WTC11 (cell line): ENCODE results near the gene FSD1. TPM values are rescaled to one million over a fixed set of nuclear protein-coding genes. Genes with fewer than 3 reads are reported as not detected.

Source experiments
- ATAC-seq: fragments of 200-7000 bp; cut with Tn5 transposase; 2 replicates; pipeline ENCODE4 v1.10.0; 2021; ENCODE audit warnings: mild to moderate bottlenecking, moderate library complexity
- CTCF ChIA-PET: fragments of 300-600 bp; sonication (Branson Sonifier 250); formaldehyde crosslinking; loops from one replicate; lab custom pipeline; 2021; ENCODE audit warnings: antibody characterized with exemption; lab: Charles Lee
- POLR2A ChIA-PET: fragments of 350-600 bp; sonication (Branson Sonifier 250); formaldehyde crosslinking; loops from one replicate; lab custom pipeline; 2021; ENCODE audit warnings: antibody characterized with exemption; lab: Charles Lee
- DNase-seq: peaks from one replicate; pipeline ENCODE4 v3.0.0; 2021; ENCODE audit warnings: low spot score
- H3K27ac Mint-ChIP-seq: 2 replicates; pipeline ENCODE4 v1.8.0; 2021; ENCODE audit warnings: mixed read lengths
- H3K27me3 Mint-ChIP-seq: 2 replicates; pipeline ENCODE4 v1.8.0; 2021; ENCODE audit warnings: low read depth, mild to moderate bottlenecking, moderate library complexity, mixed read lengths
- H3K36me3 Mint-ChIP-seq: 2 replicates; pipeline ENCODE4 v1.8.0; 2021; ENCODE audit warnings: mixed read lengths
- H3K4me1 Mint-ChIP-seq: 2 replicates; pipeline ENCODE4 v1.8.0; 2022; ENCODE audit warnings: mixed read lengths
- H3K4me3 Mint-ChIP-seq: 2 replicates; pipeline ENCODE4 v1.8.0; 2021; ENCODE audit warnings: mild to moderate bottlenecking, moderate library complexity, mixed read lengths
- H3K9me3 Mint-ChIP-seq: 2 replicates; pipeline ENCODE4 v1.8.0; 2021; ENCODE audit warnings: mixed read lengths
- ATF1 ChIP-seq: sonication (generic); formaldehyde crosslinking; IDR thresholded peaks from 2 replicates; pipeline ENCODE4 v1.8.1; 2023; ENCODE audit warnings: mild to moderate bottlenecking, moderate library complexity, missing genetic modification reagents
- CREM ChIP-seq: sonication (generic); formaldehyde crosslinking; IDR thresholded peaks from 2 replicates; pipeline ENCODE4 v1.8.1; 2022; ENCODE audit warnings: mild to moderate bottlenecking, missing genetic modification reagents, moderate library complexity
- CTCF ChIP-seq: fragments of 200-600 bp; IDR thresholded peaks from 2 replicates; pipeline ENCODE4 v1.8.0; 2022; ENCODE audit warnings: antibody characterized with exemption
- ERG ChIP-seq: fragments of 250-450 bp; sonication (Bioruptor Pico); IDR thresholded peaks from 2 replicates; pipeline ENCODE4 v1.8.0; 2021; ENCODE audit warnings: mild to moderate bottlenecking
- JUN ChIP-seq: sonication (generic); formaldehyde crosslinking; IDR thresholded peaks from 2 replicates; pipeline ENCODE4 v1.8.0; 2023; ENCODE audit warnings: mild to moderate bottlenecking, missing genetic modification reagents
- SMAD3 ChIP-seq: sonication (generic); formaldehyde crosslinking; IDR thresholded peaks from 2 replicates; pipeline ENCODE4 v1.8.0; 2022; ENCODE audit warnings: missing genetic modification reagents, mild to moderate bottlenecking, borderline replicate concordance
- TEAD4 ChIP-seq: sonication (generic); formaldehyde crosslinking; IDR thresholded peaks from 2 replicates; pipeline ENCODE4 v1.8.0; 2022; ENCODE audit warnings: mild to moderate bottlenecking, missing genetic modification reagents
- ZNF121 ChIP-seq: sonication (generic); formaldehyde crosslinking; IDR thresholded peaks from 2 replicates; pipeline ENCODE4 v1.8.0; 2023; ENCODE audit warnings: missing genetic modification reagents
- ZNF138 ChIP-seq: sonication (generic); formaldehyde crosslinking; conservative IDR thresholded peaks from 2 replicates; pipeline ENCODE4 v1.8.1; 2022; ENCODE audit warnings: mild to moderate bottlenecking, moderate library complexity, missing genetic modification reagents
- ZNF232 ChIP-seq: sonication (generic); formaldehyde crosslinking; IDR thresholded peaks from 2 replicates; pipeline ENCODE4 v1.8.0; 2022; ENCODE audit warnings: mild to moderate bottlenecking, missing genetic modification reagents
- ZNF416 ChIP-seq: fragments of 250-450 bp; sonication (Bioruptor Pico); IDR thresholded peaks from 2 replicates; pipeline ENCODE4 v1.9.0; 2021; ENCODE audit warnings: mild to moderate bottlenecking, inconsistent platforms
- ZNF423 ChIP-seq: fragments of 250-450 bp; sonication (Bioruptor Pico); IDR thresholded peaks from 2 replicates; pipeline ENCODE4 v2.1.2; 2022; ENCODE audit warnings: mild to moderate bottlenecking, moderate library complexity
- total RNA-seq: library from RNA; stranded (reverse); gene quantifications from 3 replicates; pipeline ENCODE4 v1.2.3, GENCODE V29; 2021
- TF ChIP-seq, protein P1 (sequence below): sonication (generic); formaldehyde crosslinking; IDR thresholded peaks from 2 replicates; pipeline ENCODE4 v1.8.1; 2023; ENCODE audit warnings: mild to moderate bottlenecking, missing genetic modification reagents, borderline replicate concordance
- TF ChIP-seq, protein P2 (sequence below): sonication (generic); formaldehyde crosslinking; conservative IDR thresholded peaks from 2 replicates; pipeline ENCODE4 v1.8.1; 2023; ENCODE audit warnings: mild to moderate bottlenecking, low read depth, missing genetic modification reagents, moderate library complexity
- TF ChIP-seq, protein P3 (sequence below): sonication (generic); formaldehyde crosslinking; IDR thresholded peaks from 2 replicates; pipeline ENCODE4 v1.8.1; 2022; ENCODE audit warnings: missing genetic modification reagents, borderline replicate concordance
- TF ChIP-seq, protein P4 (sequence below): sonication (generic); formaldehyde crosslinking; IDR thresholded peaks from 2 replicates; pipeline ENCODE4 v1.8.0; 2022; ENCODE audit warnings: missing genetic modification reagents
- TF ChIP-seq, protein P5 (sequence below): fragments of 250-450 bp; sonication (Bioruptor Pico); IDR thresholded peaks from 2 replicates; pipeline ENCODE4 v2.1.2; 2022; ENCODE audit warnings: mild to moderate bottlenecking, moderate library complexity

Gene FSD1
- total RNA-seq, 1 experiment from 2014 or later = 61.3 TPM

DNA sequence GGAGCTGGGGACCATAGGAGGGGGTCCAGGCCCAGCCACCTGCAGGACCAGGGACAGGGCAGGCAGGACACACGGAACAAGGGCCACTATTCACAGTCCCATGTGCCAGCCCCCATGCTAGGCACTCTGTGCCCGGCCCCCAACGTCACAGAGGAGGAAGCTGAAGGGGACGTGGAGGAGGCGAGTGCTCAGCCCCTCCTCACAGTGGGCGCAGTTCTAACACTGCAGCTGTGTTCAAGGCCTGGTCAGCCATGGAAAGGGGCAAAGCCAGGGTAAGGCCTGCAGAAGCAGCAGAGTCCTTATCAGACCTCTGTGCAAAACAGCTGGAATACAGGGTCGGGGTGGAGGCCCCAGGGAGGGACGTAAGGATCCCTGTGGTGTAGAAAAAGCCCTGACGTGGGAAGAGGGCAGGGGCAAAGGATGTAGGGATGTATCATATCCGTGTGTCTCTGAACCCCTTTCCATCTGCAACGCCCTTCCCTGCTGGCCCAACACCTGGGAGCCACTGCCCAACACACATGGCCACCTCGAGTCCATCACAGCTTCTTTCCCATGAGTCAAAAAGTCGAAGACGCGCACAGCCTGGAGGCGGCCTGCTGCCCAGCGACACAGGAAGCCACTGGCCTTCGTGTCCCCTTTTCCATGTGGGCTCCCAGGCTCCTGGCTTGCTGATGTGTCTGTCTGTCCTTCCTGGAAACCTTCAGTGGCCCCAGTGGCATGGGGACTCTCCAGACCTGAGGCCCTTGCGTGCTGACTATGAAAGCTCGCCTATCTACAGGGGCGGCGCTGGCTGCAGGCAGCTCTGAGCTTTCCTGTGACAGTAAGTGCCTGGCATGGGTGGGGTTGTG lies 68.0 kb downstream of the FSD1 start (continued):
- TF ChIP-seq ATF1 (no peak), JUN (no peak), ZNF121 (CRISPR knock-in tag) (no peak), ERG (CRISPR knock-in tag) (no peak), ZNF138 (CRISPR knock-in tag) (no peak), SMAD3 (no peak), CREM (CRISPR knock-in tag) (no peak), TEAD4 (CRISPR knock-in tag) (no peak), ZNF423 (CRISPR knock-in tag) (no peak), CTCF (no peak)
- TF ChIP-seq, protein P1, sequence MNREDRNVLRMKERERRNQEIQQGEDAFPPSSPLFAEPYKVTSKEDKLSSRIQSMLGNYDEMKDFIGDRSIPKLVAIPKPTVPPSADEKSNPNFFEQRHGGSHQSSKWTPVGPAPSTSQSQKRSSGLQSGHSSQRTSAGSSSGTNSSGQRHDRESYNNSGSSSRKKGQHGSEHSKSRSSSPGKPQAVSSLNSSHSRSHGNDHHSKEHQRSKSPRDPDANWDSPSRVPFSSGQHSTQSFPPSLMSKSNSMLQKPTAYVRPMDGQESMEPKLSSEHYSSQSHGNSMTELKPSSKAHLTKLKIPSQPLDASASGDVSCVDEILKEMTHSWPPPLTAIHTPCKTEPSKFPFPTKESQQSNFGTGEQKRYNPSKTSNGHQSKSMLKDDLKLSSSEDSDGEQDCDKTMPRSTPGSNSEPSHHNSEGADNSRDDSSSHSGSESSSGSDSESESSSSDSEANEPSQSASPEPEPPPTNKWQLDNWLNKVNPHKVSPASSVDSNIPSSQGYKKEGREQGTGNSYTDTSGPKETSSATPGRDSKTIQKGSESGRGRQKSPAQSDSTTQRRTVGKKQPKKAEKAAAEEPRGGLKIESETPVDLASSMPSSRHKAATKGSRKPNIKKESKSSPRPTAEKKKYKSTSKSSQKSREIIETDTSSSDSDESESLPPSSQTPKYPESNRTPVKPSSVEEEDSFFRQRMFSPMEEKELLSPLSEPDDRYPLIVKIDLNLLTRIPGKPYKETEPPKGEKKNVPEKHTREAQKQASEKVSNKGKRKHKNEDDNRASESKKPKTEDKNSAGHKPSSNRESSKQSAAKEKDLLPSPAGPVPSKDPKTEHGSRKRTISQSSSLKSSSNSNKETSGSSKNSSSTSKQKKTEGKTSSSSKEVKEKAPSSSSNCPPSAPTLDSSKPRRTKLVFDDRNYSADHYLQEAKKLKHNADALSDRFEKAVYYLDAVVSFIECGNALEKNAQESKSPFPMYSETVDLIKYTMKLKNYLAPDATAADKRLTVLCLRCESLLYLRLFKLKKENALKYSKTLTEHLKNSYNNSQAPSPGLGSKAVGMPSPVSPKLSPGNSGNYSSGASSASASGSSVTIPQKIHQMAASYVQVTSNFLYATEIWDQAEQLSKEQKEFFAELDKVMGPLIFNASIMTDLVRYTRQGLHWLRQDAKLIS (CRISPR knock-in tag) = no peak
- TF ChIP-seq, protein P2, sequence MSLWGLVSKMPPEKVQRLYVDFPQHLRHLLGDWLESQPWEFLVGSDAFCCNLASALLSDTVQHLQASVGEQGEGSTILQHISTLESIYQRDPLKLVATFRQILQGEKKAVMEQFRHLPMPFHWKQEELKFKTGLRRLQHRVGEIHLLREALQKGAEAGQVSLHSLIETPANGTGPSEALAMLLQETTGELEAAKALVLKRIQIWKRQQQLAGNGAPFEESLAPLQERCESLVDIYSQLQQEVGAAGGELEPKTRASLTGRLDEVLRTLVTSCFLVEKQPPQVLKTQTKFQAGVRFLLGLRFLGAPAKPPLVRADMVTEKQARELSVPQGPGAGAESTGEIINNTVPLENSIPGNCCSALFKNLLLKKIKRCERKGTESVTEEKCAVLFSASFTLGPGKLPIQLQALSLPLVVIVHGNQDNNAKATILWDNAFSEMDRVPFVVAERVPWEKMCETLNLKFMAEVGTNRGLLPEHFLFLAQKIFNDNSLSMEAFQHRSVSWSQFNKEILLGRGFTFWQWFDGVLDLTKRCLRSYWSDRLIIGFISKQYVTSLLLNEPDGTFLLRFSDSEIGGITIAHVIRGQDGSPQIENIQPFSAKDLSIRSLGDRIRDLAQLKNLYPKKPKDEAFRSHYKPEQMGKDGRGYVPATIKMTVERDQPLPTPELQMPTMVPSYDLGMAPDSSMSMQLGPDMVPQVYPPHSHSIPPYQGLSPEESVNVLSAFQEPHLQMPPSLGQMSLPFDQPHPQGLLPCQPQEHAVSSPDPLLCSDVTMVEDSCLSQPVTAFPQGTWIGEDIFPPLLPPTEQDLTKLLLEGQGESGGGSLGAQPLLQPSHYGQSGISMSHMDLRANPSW (CRISPR knock-in tag) = no peak

GRCh38 chr19:4373013-4373367 lies 68.6 kb downstream of the FSD1 start:
- H3K27ac Mint-ChIP-seq = 0 out of 2 replicates have a peak overlapping the region, but pooled peaks have one; percentile 19
- no peaks in the 10 kb centered on the region for H3K27me3 Mint-ChIP-seq
- no peak overlapping the region for H3K4me3 Mint-ChIP-seq
- H3K36me3 Mint-ChIP-seq = no peaks in the 10 kb centered on the region
- ChIA-PET CTCF (no interaction called here), POLR2A (no interaction called here)
- ATAC-seq = no peak
- no peak for DNase-seq
- no peaks in the 10 kb centered on the region for H3K9me3 Mint-ChIP-seq
- peaks cover 45% of the 10 kb centered on the region for H3K4me1 Mint-ChIP-seq
- TF ChIP-seq, protein P3, sequence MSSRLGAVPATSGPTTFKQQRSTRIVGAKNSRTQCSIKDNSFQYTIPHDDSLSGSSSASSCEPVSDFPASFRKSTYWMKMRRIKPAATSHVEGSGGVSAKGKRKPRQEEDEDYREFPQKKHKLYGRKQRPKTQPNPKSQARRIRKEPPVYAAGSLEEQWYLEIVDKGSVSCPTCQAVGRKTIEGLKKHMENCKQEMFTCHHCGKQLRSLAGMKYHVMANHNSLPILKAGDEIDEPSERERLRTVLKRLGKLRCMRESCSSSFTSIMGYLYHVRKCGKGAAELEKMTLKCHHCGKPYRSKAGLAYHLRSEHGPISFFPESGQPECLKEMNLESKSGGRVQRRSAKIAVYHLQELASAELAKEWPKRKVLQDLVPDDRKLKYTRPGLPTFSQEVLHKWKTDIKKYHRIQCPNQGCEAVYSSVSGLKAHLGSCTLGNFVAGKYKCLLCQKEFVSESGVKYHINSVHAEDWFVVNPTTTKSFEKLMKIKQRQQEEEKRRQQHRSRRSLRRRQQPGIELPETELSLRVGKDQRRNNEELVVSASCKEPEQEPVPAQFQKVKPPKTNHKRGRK (CRISPR knock-in tag) = no peak
- TF ChIP-seq, protein P4, sequence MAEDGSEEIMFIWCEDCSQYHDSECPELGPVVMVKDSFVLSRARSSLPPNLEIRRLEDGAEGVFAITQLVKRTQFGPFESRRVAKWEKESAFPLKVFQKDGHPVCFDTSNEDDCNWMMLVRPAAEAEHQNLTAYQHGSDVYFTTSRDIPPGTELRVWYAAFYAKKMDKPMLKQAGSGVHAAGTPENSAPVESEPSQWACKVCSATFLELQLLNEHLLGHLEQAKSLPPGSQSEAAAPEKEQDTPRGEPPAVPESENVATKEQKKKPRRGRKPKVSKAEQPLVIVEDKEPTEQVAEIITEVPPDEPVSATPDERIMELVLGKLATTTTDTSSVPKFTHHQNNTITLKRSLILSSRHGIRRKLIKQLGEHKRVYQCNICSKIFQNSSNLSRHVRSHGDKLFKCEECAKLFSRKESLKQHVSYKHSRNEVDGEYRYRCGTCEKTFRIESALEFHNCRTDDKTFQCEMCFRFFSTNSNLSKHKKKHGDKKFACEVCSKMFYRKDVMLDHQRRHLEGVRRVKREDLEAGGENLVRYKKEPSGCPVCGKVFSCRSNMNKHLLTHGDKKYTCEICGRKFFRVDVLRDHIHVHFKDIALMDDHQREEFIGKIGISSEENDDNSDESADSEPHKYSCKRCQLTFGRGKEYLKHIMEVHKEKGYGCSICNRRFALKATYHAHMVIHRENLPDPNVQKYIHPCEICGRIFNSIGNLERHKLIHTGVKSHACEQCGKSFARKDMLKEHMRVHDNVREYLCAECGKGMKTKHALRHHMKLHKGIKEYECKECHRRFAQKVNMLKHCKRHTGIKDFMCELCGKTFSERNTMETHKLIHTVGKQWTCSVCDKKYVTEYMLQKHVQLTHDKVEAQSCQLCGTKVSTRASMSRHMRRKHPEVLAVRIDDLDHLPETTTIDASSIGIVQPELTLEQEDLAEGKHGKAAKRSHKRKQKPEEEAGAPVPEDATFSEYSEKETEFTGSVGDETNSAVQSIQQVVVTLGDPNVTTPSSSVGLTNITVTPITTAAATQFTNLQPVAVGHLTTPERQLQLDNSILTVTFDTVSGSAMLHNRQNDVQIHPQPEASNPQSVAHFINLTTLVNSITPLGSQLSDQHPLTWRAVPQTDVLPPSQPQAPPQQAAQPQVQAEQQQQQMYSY (CRISPR knock-in tag) = no peak
- TF ChIP-seq ERG (CRISPR knock-in tag) (no peak), ZNF232 (CRISPR knock-in tag) (no peak), JUN (no peak), ATF1 (no peak), CREM (CRISPR knock-in tag) (no peak), ZNF416 (CRISPR knock-in tag) (no peak)
- TF ChIP-seq, protein P5, sequence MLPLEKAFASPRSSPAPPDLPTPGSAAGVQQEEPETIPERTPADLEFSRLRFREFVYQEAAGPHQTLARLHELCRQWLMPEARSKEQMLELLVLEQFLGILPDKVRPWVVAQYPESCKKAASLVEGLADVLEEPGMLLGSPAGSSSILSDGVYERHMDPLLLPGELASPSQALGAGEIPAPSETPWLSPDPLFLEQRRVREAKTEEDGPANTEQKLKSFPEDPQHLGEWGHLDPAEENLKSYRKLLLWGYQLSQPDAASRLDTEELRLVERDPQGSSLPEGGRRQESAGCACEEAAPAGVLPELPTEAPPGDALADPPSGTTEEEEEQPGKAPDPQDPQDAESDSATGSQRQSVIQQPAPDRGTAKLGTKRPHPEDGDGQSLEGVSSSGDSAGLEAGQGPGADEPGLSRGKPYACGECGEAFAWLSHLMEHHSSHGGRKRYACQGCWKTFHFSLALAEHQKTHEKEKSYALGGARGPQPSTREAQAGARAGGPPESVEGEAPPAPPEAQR = no peak
